Psoas muscle (tissue), 8 donors: ENCODE measurements around the gene MGAT4B. TPM values are rescaled to one million over a fixed set of nuclear protein-coding genes. Genes with fewer than 3 reads are reported as not detected.
A peak's percentile ranks its signal among the peaks of the same experiment; 100 is the strongest.

ENCODE experiments used
- ATAC-seq, 4 donors: fragments of 200-7000 bp; cut with Tn5 transposase; one replicate each; pipeline ENCODE4 v1.9.1; 2020; ENCODE audit warnings: moderate library complexity in 3 of 4, mild to moderate bottlenecking in 2 of 4
- DNase-seq, 2 donors: peaks; one replicate each; pipeline ENCODE4 v3.0.0-alpha.2; 2020
- H3K27ac ChIP-seq: fragments of 200-600 bp; one replicate; pipeline ENCODE4 v1.8.0; 2022
- H3K27me3 ChIP-seq, 3 donors: fragments of 200-600 bp in 1 of 3; one replicate each; pipeline versions ENCODE4 v1.6.1 to v1.8.0; 2013 to 2022; ENCODE audit warnings: low read length in 2 of 3, mild to moderate bottlenecking in 2 of 3, moderate library complexity in 1 of 3; ENCODE audit not compliant: insufficient read depth in 3 of 3
- H3K36me3 ChIP-seq, 2 donors: fragments of 200-600 bp in 1 of 2; one replicate each; pipeline versions ENCODE4 v1.6.1 to v1.8.0; 2013 to 2022; ENCODE audit warnings: low read depth in 1 of 2, mild to moderate bottlenecking in 1 of 2, moderate library complexity in 1 of 2; ENCODE audit not compliant: insufficient read depth in 1 of 2
- H3K4me1 ChIP-seq: fragments of 200-600 bp; one replicate; pipeline ENCODE4 v1.8.0; 2022
- H3K4me3 ChIP-seq: fragments of 200-600 bp; one replicate; pipeline ENCODE4 v1.8.0; 2022; ENCODE audit warnings: mild to moderate bottlenecking
- H3K9me3 ChIP-seq: fragments of 200-600 bp; one replicate; pipeline ENCODE4 v1.8.0; 2022
- WGBS, 3 donors: extraction: QIAGEN DNeasy Blood & Tissue Kit; methylation state at CpG; one replicate each; pipeline versions ENCODE4 v1.1.6 to v1.1.7; 2013; 5-methylcytosine and 5-hydroxymethylcytosine counted together
- intact Hi-C, 2 donors: fragments of 100-400 bp; cut with DNase I; formaldehyde crosslinking; loops; one replicate each; pipeline versions ENCODE4 v1.11.0 to v1.14.2; 2022
- polyA plus RNA-seq, 3 donors: library from polyadenylated mRNA; stranded (reverse); fragments of 200-250 nt; gene quantifications; one replicate each; pipeline ENCODE4 v1.2.3, GENCODE V29; 2013
- total RNA-seq, 4 donors: library from RNA; stranded (reverse); fragmentation: NEBNext Ultra II Directional in 2 of 4; extraction: Animal tissue kit (Norgen Biotek cat#: 25700) in 2 of 4; gene quantifications; one replicate each; pipeline versions ENCODE4 v1.2.1 to v1.2.4, GENCODE V29; 2021 to 2023
- TF ChIP-seq, protein P1 (sequence below): fragments of 200-600 bp; IDR thresholded peaks from one replicate; pipeline ENCODE4 v1.8.0; 2022; ENCODE audit warnings: antibody characterized with exemption
- donor health status: healthy with polysubstance abuse.
- donor health status: DM: no; HTN: no; CAD: no; lungs with moderate emphysema.
- donor health status: Bipolar disorder and iron deficiency.
- donor health status: healthy.
- donor health status: DM: yes; HTN: yes; CAD: no.
- donor health status: DM: no; HTN: no; CAD: no.
- donor health status: DM: no; HTN: no; CAD: no.
- donor health status: DM: yes; HTN: yes; CAD: no.

The MGAT4B gene
- total and polyA plus RNA-seq, 7 donors = 29.3 to 136 (median 55.5) TPM

DNA sequence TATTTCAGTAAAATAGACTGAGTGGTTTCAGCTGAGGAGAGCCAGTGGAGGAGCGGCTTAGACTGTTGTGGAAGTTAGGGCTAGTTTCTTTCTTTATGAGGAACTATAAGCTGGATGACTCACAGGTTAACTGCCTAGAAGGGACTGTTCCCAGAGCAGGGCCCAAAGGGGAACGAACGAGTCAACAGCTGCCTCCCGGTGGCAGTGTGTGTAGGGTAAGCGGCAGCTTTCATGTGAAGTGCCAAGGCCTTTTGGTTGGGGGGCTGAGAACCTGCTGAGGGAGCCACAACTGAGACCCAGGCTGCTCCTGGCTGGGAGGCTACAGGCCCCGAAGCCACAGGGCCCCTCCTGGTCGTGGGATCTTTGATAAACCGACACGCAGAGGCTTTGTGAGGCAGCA, 21.0 kb upstream of the MGAT4B start:
- TF ChIP-seq, protein P1, sequence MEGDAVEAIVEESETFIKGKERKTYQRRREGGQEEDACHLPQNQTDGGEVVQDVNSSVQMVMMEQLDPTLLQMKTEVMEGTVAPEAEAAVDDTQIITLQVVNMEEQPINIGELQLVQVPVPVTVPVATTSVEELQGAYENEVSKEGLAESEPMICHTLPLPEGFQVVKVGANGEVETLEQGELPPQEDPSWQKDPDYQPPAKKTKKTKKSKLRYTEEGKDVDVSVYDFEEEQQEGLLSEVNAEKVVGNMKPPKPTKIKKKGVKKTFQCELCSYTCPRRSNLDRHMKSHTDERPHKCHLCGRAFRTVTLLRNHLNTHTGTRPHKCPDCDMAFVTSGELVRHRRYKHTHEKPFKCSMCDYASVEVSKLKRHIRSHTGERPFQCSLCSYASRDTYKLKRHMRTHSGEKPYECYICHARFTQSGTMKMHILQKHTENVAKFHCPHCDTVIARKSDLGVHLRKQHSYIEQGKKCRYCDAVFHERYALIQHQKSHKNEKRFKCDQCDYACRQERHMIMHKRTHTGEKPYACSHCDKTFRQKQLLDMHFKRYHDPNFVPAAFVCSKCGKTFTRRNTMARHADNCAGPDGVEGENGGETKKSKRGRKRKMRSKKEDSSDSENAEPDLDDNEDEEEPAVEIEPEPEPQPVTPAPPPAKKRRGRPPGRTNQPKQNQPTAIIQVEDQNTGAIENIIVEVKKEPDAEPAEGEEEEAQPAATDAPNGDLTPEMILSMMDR = no peak
- Histone ChIP-seq H3K27me3 (no peaks in the 10 kb centered on the region), H3K4me3 (no peak overlapping the region), H3K4me1 (peaks cover 85% of the 10 kb centered on the region), H3K9me3 (no peaks in the 10 kb centered on the region), H3K27ac (peak overlapping the region; percentile 63), H3K36me3 (peaks cover 15 to 100% of the 10 kb centered on the region in 2 donors)
- DNase-seq = peak in 1 of 2 donors; percentile 77
- intact Hi-C loops = no loop called here
- 58 to 65% (median 64%) methylated on average over 9 of the region's 9 CpGs for WGBS, 3 donors
- ATAC-seq = peak; percentile 21 to 74 (median 47)

DNA sequence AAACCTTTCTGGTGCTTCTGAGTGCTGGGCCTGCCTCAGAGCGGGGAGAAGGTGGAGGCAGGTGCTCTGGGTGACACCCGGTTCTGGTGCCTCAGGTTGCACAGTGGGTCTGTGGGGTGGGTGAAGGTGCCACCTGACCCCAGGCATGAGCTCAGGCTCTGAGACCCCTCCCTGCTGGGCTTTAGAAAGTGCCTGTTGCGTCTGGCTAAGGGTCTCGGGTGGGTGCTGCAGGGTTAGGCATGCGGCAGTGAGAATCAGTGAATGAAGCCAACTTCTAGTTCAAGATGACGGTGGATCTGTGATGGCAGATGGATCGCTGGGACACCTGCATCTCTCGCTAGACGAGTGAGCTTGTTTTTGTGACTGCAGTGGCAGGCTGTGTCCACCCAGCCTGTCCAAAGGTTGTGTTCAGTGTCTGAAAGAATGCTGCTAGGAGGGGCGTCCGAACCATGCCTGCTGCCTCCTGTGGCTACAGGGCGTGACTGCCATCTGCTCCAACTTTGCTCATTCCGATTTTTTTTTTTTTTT, 19.1 kb upstream of the MGAT4B start:
- no peak for DNase-seq
- TF ChIP-seq, protein P1 = peak; percentile 11
- H3K27me3 ChIP-seq = no peaks in the 10 kb centered on the region
- H3K9me3 ChIP-seq = no peaks in the 10 kb centered on the region
- ATAC-seq = no peak
- peak overlapping the region; percentile 51 for H3K27ac ChIP-seq
- intact Hi-C loops = no loop called here
- peaks cover 10 to 91% of the 10 kb centered on the region in 2 donors for H3K36me3 ChIP-seq
- WGBS, 3 donors = 54 to 71% (median 60%) methylated on average over 13 of the region's 13 CpGs
- peaks cover 78% of the 10 kb centered on the region for H3K4me1 ChIP-seq
- peak overlapping the region; percentile 99 for H3K4me3 ChIP-seq

DNA sequence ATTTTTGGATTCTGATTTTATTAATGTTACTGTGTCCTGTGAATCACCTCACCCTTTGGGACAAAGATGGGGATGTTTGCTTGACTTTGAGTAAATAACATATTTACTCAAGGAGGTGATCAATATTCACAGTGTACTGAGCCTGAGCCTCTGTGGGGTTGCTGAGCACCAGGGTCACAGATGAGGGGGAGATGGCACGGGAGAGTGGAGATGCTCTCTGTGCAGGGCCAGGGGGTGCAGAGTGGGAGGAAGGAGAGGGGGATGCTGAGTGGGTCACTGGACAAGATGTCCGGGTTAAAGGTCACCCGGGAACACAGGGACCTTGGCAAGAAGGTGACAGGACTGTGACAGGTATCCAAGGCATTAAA, 18.1 kb upstream of the MGAT4B start:
- TF ChIP-seq, protein P1 = no peak
- Histone ChIP-seq H3K27me3 (no peaks in the 10 kb centered on the region), H3K4me1 (peaks cover 74% of the 10 kb centered on the region), H3K9me3 (no peaks in the 10 kb centered on the region), H3K36me3 (peaks cover 10 to 81% of the 10 kb centered on the region in 2 donors), H3K27ac (no peak overlapping the region), H3K4me3 (peak overlapping the region; percentile 99)
- 65 to 81% (median 67%) methylated on average over 3 of the region's 3 CpGs for WGBS, 3 donors
- intact Hi-C loops = no loop called here
- ATAC-seq (no peak), DNase-seq (no peak)

DNA sequence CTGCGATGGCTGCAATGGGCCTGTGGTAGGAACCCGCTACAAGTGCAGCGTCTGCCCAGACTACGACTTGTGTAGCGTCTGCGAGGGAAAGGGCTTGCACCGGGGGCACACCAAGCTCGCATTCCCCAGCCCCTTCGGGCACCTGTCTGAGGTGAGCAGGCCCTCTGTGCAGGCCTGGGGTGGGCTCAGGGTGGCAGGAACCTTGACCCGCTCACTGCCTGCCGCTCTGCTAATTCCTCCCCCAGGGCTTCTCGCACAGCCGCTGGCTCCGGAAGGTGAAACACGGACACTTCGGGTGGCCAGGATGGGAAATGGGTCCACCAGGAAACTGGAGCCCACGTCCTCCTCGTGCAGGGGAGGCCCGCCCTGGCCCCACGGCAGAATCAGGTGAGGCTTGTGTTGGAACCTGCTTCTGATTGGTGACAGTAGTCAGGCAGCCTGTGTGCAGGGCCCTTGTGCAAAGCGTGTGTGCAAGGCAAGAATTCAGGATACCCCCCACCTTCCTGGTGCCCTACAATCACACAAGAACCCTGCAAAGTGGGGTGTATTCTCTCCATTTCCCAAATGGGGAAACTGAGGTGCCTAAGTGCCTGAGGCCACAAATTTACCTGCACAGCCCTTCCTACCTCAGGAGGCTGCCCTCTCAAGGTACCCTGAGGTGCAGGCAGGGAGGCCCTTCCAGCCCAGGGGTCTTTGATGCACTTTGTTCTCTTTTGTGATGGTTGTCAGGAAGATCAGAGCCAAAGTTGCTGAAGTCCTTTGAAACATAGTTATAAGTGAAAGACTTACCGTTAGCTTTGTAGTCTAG, 17.5 kb upstream of the MGAT4B start:
- whole genome bisulfite sequencing, 3 donors = 78 to 90% (median 81%) methylated on average over 22 of the region's 22 CpGs
- H3K27ac ChIP-seq = peak overlapping the region; percentile 100
- peak overlapping the region; percentile 99 for H3K4me3 ChIP-seq
- DNase-seq (peak in 1 of 2 donors; percentile 45), ATAC-seq (no peak)
- TF ChIP-seq, protein P1 = no peak
- H3K9me3 ChIP-seq = no peaks in the 10 kb centered on the region
- no peaks in the 10 kb centered on the region for H3K27me3 ChIP-seq
- H3K36me3 ChIP-seq = peaks cover 10 to 75% of the 10 kb centered on the region in 2 donors
- H3K4me1 ChIP-seq = peaks cover 74% of the 10 kb centered on the region
- intact Hi-C loops = no loop called here
